ENCODE data around the gene EVPL.

Gene EVPL

DNA sequence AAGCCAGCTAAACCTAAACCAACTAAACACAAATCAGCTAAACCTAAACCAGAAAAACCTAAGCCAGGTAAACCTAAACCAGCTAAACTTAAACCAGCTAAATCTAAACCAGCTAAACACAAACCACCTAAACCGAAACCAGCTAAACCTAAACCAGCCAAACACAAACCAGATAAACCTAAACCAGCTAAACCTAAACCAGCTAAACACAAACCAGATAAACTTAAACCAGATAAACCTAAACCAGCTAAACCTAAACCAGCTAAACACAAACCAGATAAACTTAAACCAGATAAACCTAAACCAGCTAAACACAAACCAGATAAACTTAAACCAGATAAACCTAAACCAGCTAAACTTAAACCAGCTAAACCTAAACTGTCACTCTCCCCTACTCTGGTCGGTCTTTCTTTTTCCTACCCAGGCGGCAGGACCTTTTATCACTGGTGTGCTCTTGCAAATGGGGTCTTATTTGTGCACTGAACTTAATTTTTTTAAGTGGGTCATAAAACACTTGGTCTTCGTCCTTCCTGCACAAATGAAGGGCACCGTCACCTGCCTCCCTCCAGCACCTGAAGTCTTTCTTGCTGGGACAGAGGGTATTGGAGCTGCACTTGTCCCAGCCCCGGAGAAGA is 7.2 kb downstream of the EVPL start:
- DNase-seq (ENCODE audit: low spot score in 2 of 2), result no peak
- H3K9me3 Mint-ChIP-seq, result no peaks in the 10 kb centered on the region
- no peaks in the 10 kb centered on the region for H3K27me3 Mint-ChIP-seq
- peak overlapping the region; percentile 81 for H3K27ac Mint-ChIP-seq (ENCODE audit: low read depth)
- no peak for ATAC-seq (replicated peaks; ENCODE audit: extremely low read depth, poor library complexity, severe bottlenecking)
- no peaks in the 10 kb centered on the region for H3K4me1 Mint-ChIP-seq
- no peak overlapping the region for H3K4me3 Mint-ChIP-seq
- H3K36me3 Mint-ChIP-seq (ENCODE audit: insufficient read depth), result peaks cover 3% of the 10 kb centered on the region

DNA sequence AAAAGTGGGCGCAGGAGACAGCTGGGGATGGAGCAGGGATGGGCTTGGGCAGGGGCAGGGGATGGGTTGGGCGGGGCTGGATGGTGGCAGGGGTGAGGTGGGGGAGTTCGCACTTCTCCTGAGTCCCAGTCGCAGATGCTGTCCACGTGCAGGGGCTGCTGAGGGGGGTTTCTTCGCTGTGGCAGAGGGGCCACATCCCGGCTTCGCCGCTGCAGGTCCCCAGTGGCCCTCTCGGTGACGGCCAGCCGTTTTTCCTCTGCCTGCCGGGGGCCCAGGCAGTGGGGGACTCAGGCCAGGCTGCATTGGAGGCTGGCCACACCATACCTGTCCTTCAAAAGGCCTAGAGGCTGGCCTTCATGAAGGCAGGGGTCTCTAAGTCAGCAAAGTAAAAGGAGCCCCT is 8.3 kb downstream of the EVPL start:
- no peak for DNase-seq (ENCODE audit: low spot score in 2 of 2)
- Mint-ChIP-seq H3K4me3 (no peak overlapping the region), H3K36me3 (ENCODE audit: insufficient read depth) (peaks cover 3% of the 10 kb centered on the region), H3K27ac (ENCODE audit: low read depth) (no peak overlapping the region), H3K4me1 (peaks cover 7% of the 10 kb centered on the region), H3K27me3 (no peaks in the 10 kb centered on the region), H3K9me3 (no peaks in the 10 kb centered on the region)
- ATAC-seq (replicated peaks; ENCODE audit: extremely low read depth, poor library complexity, severe bottlenecking), result no peak

DNA sequence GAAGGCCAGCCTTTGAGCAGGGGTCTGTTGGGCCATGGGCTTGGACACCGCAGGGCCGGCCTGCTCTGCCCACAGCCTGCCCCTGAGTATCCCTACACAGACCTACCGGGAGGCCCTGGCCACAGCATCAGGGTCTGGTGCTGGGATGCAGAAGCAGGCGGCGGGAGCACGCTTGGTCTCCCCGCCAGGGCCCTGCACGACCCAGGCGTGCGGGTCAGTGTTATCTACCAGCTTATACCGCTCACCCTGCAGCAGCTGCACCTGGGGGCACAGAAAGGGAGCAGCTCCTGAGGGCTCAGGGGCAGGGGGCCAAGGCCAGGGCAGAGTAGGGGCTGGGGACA is 8.8 kb downstream of the EVPL start:
- DNase-seq (ENCODE audit: low spot score in 2 of 2), result no peak
- no peaks in the 10 kb centered on the region for H3K27me3 Mint-ChIP-seq
- no peak overlapping the region for H3K27ac Mint-ChIP-seq (ENCODE audit: low read depth)

DNA sequence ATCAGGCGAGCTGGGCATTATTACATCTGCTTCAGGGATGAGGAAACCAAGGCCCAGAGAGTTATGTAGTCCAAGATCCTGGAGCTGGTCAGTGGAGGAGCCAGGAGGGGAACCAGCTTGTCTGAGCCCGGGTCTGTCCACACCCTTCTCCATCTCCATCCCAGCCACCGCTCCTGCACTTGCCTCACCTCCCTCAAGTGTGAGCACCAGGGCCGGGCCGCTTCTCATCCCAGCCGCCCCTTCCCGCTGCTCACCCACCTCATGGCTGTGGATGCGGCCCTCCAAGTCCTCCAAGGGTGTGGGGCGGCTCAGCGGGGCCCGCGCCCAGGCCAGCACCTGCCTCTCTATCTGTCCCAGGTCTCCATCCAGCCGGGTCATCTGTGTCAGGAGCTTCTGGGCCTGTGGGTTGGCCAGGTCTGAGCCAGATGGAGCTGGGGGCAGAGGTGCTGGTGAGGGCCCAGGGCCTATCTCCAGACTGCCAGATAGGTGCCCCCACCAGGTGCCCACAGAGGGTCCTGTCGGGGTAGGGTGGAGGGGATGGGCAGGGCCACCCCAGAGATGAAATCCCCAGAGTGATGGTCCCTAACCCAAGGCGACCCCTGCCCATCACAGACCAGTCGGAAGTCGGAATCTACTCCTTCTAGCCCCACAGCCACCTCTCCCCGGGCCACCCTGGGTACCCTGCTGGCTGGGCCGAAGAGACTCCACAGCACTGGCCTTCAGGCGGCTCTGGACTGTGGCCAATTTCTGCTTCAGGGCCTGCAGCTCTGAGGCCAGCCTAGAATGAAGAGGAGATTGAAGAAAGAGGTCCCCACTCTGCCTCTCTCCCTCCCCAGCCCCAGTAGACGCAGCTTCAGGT is 9.4 kb downstream of the EVPL start:
- H3K27me3 Mint-ChIP-seq, result no peaks in the 10 kb centered on the region
- no peak for DNase-seq (ENCODE audit: low spot score in 2 of 2)
- ATAC-seq (replicated peaks; ENCODE audit: extremely low read depth, poor library complexity, severe bottlenecking), result no peak
- peaks cover 7% of the 10 kb centered on the region for H3K4me1 Mint-ChIP-seq
- H3K9me3 Mint-ChIP-seq, result no peaks in the 10 kb centered on the region
- H3K27ac Mint-ChIP-seq (ENCODE audit: low read depth), result no peak overlapping the region
- H3K4me3 Mint-ChIP-seq, result no peak overlapping the region
- H3K36me3 Mint-ChIP-seq (ENCODE audit: insufficient read depth), result peaks cover 5% of the 10 kb centered on the region

More for the DNA sequence above, 8.8 kb downstream of the EVPL start:
- Mint-ChIP-seq H3K9me3 (no peaks in the 10 kb centered on the region), H3K4me1 (peaks cover 7% of the 10 kb centered on the region), H3K36me3 (ENCODE audit: insufficient read depth) (peaks cover 3% of the 10 kb centered on the region), H3K4me3 (no peak overlapping the region)
- ATAC-seq (replicated peaks; ENCODE audit: extremely low read depth, poor library complexity, severe bottlenecking), result no peak

DNA sequence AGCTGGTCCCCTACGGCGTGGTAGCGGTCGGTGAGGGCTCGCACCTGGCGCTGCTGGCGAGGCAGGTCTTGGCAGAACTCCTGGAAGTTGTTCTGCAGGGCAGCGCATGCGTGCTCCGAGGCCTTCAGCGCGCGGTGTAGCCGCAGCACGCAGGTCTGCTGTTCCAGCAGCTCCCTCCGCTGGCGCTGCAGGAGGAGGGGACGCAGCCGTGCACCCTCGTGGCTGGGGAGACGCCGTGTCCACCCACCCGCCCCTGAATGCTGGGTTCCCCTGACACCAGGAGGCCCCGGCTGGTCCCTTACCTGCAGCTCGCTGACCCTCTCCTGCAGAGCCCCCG is 12.2 kb downstream of the EVPL start:
- Mint-ChIP-seq H3K36me3 (ENCODE audit: insufficient read depth) (peaks cover 2% of the 10 kb centered on the region), H3K27ac (ENCODE audit: low read depth) (no peak overlapping the region)
- ATAC-seq (replicated peaks; ENCODE audit: extremely low read depth, poor library complexity, severe bottlenecking), result no peak

DNA sequence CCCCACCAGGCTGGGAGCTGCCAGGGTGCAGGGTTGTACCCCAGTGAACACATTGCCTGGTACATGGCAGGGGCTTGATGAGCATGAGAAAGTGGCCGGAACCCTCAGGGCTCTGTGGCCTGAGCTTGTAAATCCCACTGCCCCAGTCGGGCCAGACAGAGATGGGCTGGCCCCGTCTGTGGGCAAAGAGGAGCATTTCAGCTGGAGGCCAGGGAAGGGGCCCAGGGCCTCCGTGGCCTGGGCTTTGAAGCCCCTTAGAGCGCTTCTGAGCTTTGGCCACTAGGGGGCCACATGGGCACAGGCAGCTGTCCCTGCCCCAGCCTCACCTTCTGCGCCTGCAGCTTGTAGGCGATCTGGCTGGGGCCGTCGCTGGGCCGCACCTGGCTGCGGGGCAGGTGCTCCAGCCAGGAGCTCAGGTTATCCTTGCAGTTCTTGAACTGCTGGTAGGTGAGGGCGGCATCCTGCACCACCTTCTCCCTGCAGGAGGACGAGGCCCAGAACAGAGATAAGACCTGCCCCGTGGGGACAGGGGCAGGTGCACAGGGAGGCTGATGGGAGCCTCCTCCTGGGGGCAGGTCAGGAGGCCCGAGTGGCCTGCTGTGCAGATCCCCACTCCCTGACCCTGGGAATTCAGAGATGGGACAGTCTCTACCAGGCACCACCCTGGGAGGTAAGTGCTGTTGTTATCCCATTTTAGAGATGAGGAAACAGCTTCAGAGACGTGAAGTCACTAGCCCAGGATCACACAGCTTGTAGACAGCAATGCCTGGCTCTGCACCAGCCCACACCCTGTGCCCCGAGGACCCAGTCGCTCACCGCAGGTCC is 12.8 kb downstream of the EVPL start:
- DNase-seq (ENCODE audit: low spot score in 2 of 2), result peak; percentile 54 to 58
- H3K36me3 Mint-ChIP-seq (ENCODE audit: insufficient read depth), result peaks cover 2% of the 10 kb centered on the region
- H3K9me3 Mint-ChIP-seq, result no peaks in the 10 kb centered on the region
- peaks cover 7% of the 10 kb centered on the region for H3K4me1 Mint-ChIP-seq
- ATAC-seq (replicated peaks; ENCODE audit: extremely low read depth, poor library complexity, severe bottlenecking), result peak; percentile 95
- H3K4me3 Mint-ChIP-seq, result no peak overlapping the region
- H3K27ac Mint-ChIP-seq (ENCODE audit: low read depth), result no peak overlapping the region
- H3K27me3 Mint-ChIP-seq, result no peaks in the 10 kb centered on the region

More for the DNA sequence above, 12.2 kb downstream of the EVPL start:
- H3K4me3 Mint-ChIP-seq, result no peak overlapping the region
- H3K9me3 Mint-ChIP-seq, result no peaks in the 10 kb centered on the region
- no peak for DNase-seq (ENCODE audit: low spot score in 2 of 2)
- H3K4me1 Mint-ChIP-seq, result peaks cover 7% of the 10 kb centered on the region
- H3K27me3 Mint-ChIP-seq, result no peaks in the 10 kb centered on the region

DNA sequence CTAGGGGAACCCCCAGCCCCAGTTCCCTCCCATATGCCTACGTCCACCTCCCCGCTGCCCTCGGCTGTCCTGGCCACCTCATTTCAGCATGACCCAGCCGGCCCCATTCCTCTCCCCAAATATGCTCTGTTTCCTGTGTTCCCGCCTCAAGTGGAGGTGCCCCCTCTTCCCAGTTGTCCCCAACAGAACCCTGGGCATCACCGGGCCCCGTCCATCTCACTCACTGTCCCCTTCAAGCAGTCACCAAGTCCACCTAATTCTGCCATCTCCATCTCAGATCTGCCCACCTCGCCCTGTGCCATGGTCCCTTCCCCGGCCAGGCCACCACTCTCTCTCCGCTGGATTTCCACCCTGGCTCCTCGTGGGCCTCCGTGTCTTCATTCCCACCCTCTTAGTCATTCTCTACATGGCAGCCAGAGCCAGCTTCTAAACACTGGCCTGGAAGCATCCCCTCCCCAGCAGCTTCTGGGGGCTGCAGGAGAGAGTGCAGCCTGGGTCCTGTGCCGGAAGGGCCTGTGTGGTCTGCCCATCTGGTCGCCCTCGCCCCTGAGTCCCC is 13.7 kb downstream of the EVPL start:
- Mint-ChIP-seq H3K9me3 (no peaks in the 10 kb centered on the region), H3K27me3 (no peaks in the 10 kb centered on the region), H3K36me3 (ENCODE audit: insufficient read depth) (peaks cover 4% of the 10 kb centered on the region), H3K4me3 (no peak overlapping the region), H3K4me1 (peaks cover 7% of the 10 kb centered on the region), H3K27ac (ENCODE audit: low read depth) (no peak overlapping the region)
- DNase-seq (ENCODE audit: low spot score in 2 of 2), result no peak
- ATAC-seq (replicated peaks; ENCODE audit: extremely low read depth, poor library complexity, severe bottlenecking), result no peak

DNA sequence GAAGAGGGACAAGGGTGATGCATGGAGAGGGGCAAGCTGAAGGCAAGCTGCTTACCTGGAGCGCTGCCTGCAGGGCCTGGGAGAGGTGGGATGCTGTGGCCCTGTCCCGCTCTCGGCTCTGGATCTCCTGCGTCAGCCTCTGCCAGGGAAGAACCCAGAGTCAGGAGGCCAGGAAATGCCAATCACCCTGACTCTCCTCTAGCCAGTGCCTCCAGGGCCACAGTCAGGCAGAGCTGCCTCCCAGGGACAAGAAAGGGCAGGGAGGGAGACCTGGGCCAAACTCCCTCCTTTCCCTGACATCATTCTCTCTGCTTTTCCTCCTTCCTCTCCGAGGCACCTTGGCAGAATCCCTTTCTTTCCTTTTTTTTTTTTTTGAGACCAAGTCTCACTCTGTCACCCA is 15.2 kb downstream of the EVPL start:
- Mint-ChIP-seq H3K9me3 (no peaks in the 10 kb centered on the region), H3K27ac (ENCODE audit: low read depth) (no peak overlapping the region), H3K4me1 (peaks cover 7% of the 10 kb centered on the region), H3K27me3 (no peaks in the 10 kb centered on the region), H3K36me3 (ENCODE audit: insufficient read depth) (peaks cover 4% of the 10 kb centered on the region), H3K4me3 (no peak overlapping the region)
- ATAC-seq (replicated peaks; ENCODE audit: extremely low read depth, poor library complexity, severe bottlenecking) (no peak), DNase-seq (ENCODE audit: low spot score in 2 of 2) (no peak)

DNA sequence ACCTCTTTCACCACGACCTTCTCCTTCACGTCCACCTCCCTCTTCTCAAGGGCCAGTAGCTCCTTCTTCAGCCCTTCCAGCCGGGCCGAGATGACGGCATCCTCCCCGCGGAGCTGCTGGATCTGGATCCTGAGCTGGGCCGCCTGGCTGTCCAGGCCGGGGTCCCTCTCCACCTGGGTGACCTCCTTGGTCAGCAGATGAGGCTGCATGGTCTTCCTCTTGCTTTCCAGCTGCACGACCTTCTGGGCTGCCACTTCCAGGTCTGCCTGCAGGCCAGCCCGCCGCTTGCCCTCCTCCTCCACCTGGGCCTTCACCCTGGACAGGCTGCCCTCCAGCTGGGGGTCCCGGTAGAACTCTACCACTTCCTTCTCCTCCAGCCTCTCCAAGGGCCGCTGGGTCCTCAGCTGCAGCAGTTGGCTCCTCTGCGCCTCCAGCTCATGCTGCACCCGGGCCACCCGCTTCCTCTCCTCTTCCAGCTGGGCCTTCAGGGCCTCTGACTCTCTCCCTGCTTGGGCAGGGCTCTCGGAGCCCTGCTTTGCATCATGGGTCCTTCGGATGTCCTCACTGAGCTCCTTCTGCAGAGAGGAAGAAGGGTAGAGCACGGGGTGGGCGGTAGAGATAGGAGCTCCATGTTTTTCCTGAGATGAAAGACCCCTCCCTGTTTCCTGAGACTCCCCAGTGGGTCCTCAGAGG is 17.0 kb downstream of the EVPL start:
- H3K27me3 Mint-ChIP-seq, result no peaks in the 10 kb centered on the region
- H3K36me3 Mint-ChIP-seq (ENCODE audit: insufficient read depth), result peaks cover 9% of the 10 kb centered on the region
- no peaks in the 10 kb centered on the region for H3K9me3 Mint-ChIP-seq
- DNase-seq (ENCODE audit: low spot score in 2 of 2) (no peak), ATAC-seq (replicated peaks; ENCODE audit: extremely low read depth, poor library complexity, severe bottlenecking) (no peak)
- peaks cover 7% of the 10 kb centered on the region for H3K4me1 Mint-ChIP-seq
- H3K27ac Mint-ChIP-seq (ENCODE audit: low read depth), result no peak overlapping the region
- no peak overlapping the region for H3K4me3 Mint-ChIP-seq

DNA sequence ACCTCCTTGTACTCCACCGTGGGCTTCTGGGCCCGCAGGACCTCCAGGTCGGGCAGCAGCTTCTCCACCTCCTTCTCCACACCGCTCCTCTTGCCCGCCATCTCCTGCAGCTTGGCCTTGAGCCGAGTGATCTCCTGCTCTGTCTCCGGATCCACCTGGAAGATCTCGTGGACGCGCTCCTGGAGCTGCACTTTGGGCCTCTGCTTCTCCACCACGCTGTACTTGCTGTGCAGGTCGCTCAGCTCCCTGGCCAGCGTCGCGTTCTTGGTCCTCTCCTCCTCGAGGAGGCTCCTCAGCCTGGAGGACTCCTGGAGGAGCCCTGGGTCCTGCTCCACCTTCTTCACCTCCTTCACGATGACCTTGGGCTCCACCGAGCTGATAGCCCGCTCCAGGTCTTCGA is 17.7 kb downstream of the EVPL start:
- Mint-ChIP-seq H3K9me3 (no peaks in the 10 kb centered on the region), H3K4me1 (peaks cover 7% of the 10 kb centered on the region), H3K4me3 (no peak overlapping the region), H3K27ac (ENCODE audit: low read depth) (no peak overlapping the region), H3K27me3 (no peaks in the 10 kb centered on the region), H3K36me3 (ENCODE audit: insufficient read depth) (peaks cover 9% of the 10 kb centered on the region)
- DNase-seq (ENCODE audit: low spot score in 2 of 2) (no peak), ATAC-seq (replicated peaks; ENCODE audit: extremely low read depth, poor library complexity, severe bottlenecking) (no peak)

DNA sequence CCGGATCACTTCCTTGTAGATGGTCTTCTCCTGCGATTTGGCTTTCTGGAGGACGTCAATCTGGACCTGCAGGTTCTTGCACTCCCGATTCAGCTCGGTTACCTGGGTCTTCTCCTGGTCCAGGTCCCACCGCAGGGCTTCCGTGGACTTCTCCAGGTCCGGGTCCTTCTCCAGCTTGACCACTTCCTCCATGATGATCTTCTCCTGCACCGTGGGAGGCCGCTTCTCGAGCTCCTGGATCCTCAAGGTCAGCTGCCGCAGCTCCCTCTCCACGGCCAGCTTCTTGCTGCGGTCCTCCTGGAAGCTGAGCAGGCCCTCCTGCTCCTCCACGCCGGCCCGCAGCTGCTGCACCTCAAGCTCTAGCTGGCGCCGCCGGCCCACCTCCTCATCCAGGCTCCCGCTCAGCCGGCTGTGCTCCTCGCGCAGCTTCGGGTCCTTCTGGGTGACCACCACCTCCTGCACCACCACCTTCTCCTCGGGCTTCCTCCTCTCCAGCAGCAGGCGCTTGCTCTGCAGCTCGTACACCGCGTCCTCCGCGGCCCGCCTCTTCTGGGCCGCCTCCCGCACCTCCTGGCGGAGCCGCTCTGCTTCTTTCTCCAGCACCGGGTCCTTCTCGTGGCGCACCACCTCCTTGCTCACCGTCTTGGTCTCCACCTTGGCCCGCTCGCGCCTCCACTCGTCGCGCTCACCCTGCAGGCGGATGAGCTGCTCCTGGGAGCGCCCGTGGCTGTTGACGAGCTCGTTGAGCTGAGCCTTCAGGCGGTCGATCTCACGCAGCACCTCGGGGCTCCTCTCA is 18.3 kb downstream of the EVPL start:
- H3K36me3 Mint-ChIP-seq (ENCODE audit: insufficient read depth), result peaks cover 9% of the 10 kb centered on the region
- H3K4me3 Mint-ChIP-seq, result no peak overlapping the region
- ATAC-seq (replicated peaks; ENCODE audit: extremely low read depth, poor library complexity, severe bottlenecking) (no peak), DNase-seq (ENCODE audit: low spot score in 2 of 2) (no peak)
- H3K4me1 Mint-ChIP-seq, result peaks cover under 1% of the 10 kb centered on the region
- H3K27me3 Mint-ChIP-seq, result no peaks in the 10 kb centered on the region
- H3K27ac Mint-ChIP-seq (ENCODE audit: low read depth), result no peak overlapping the region
- H3K9me3 Mint-ChIP-seq, result no peaks in the 10 kb centered on the region

All from central memory CD8-positive, alpha-beta T cell (primary cell).